AG04449 (cell line): ENCODE results near the gene CNOT8.

Experiments
- CTCF ChIA-PET: fragments of 350-600 bp; formaldehyde crosslinking; extraction: SDS; loops from one replicate; lab custom pipeline; 2021; ENCODE audit warnings: antibody characterized with exemption; lab: Yijun Ruan, JAX
- POLR2A ChIA-PET: fragments of 400-600, 350-600 bp; formaldehyde crosslinking; extraction: SDS; loops from one replicate; lab custom pipeline; 2020; ENCODE audit warnings: antibody characterized with exemption, inconsistent platforms; lab: Yijun Ruan, JAX
- DNase-seq: peaks from one replicate; pipeline ENCODE4 v3.0.0-alpha.2; 2010; ENCODE audit warnings: low read depth, low spot score
- H3K4me3 ChIP-seq: 2 replicates; pipeline ENCODE4 v1.5.1; 2011; ENCODE audit warnings: low read depth, mild to moderate bottlenecking, control low read depth, low read length
- CTCF ChIP-seq: IDR thresholded peaks from one replicate; pipeline ENCODE4 v1.5.1; 2011; ENCODE audit warnings: mild to moderate bottlenecking, moderate library complexity, low read length, control low read depth, inconsistent platforms; ENCODE audit not compliant: insufficient read depth; ENCODE audit errors: missing control alignments

Gene CNOT8

GRCh38 chr5:154895606-154896561 is 37.5 kb downstream of the CNOT8 start:
- ChIA-PET CTCF (interaction anchor here (1.2 to 1.5 kb wide), 3 partner anchors 14 to 245 kb away, joined by 3 to 5 read pairs (median 4); no protein-coding TSS in a partner anchor), POLR2A (no interaction called here)
- TF ChIP-seq CTCF = no peak
- H3K4me3 ChIP-seq = no peak overlapping the region
- DNase-seq = no peak

- ChIA-PET POLR2A (no interaction called here), CTCF (interaction anchor here (1.2 to 1.5 kb wide), 3 partner anchors 15 to 246 kb away, joined by 3 to 5 read pairs (median 4); no protein-coding TSS in a partner anchor)
- TF ChIP-seq CTCF = no peak
- no peak for DNase-seq
- H3K4me3 ChIP-seq = no peak overlapping the region
Observed at GRCh38 chr5:154896562-154897165, 38.2 kb downstream of the CNOT8 start.

- no peak overlapping the region for H3K4me3 ChIP-seq
- DNase-seq = no peak
- ChIA-PET CTCF (no interaction called here), POLR2A (no interaction called here)
- no peak for TF ChIP-seq CTCF
Observed at GRCh38 chr5:154898210-154898609, 39.8 kb downstream of the CNOT8 start.

GRCh38 chr5:154899151-154899816 is 40.9 kb downstream of the CNOT8 start:
- no peak for TF ChIP-seq CTCF
- POLR2A ChIA-PET = no interaction called here
- DNase-seq = no peak
- CTCF ChIA-PET = no interaction called here
- no peak overlapping the region for H3K4me3 ChIP-seq

GRCh38 chr5:154900066-154900465 is 41.6 kb downstream of the CNOT8 start:
- DNase-seq = no peak
- ChIA-PET POLR2A (no interaction called here), CTCF (no interaction called here)
- no peak for TF ChIP-seq CTCF
- no peak overlapping the region for H3K4me3 ChIP-seq

GRCh38 chr5:154901276-154901675 is 42.8 kb downstream of the CNOT8 start:
- POLR2A ChIA-PET = interaction anchor here (0.6 kb wide), 1 partner anchor 19 kb away, joined by 4 read pairs; no protein-coding TSS in a partner anchor
- CTCF ChIA-PET = interaction anchor here (1.0 kb wide), 1 partner anchor 249 kb away, joined by 3 read pairs; no protein-coding TSS in a partner anchor

More at GRCh38 chr5:154901276-154901675, 42.8 kb downstream of the CNOT8 start:
- no peak for DNase-seq
- TF ChIP-seq CTCF = no peak
- no peak overlapping the region for H3K4me3 ChIP-seq
